Measurements from ENCODE around the gene KLHDC3. TPM values are rescaled to one million over a fixed set of nuclear protein-coding genes. Genes with fewer than 3 reads are reported as not detected.

The KLHDC3 gene
- total and polyA plus RNA-seq, 2 of the 8 experiments (the other 6 are each of a cell fraction or from before 2014, with no cell fraction given): 181 to 203 TPM

- FAIRE-seq: no peak
- H3K18ac ChIP-seq (ENCODE audit: extremely low read depth, low read length): no peak overlapping the region
- peaks cover 2 to 16% of the 10 kb centered on the region in 2 experiments for H4K20me1 ChIP-seq (replicated peaks in 1 of 2; ENCODE audit: control insufficient read depth in 1 of 2, insufficient read depth in 2 of 2, low read length in 2 of 2)
- H2BK5ac ChIP-seq (ENCODE audit: low read depth, low read length): no peak overlapping the region
- H3K79me2 ChIP-seq (ENCODE audit: control insufficient read depth in 1 of 2, insufficient read depth in 2 of 2, low read length in 2 of 2): no peaks in the 10 kb centered on the region
- WGBS, 2 experiments (ENCODE audit: extremely low coverage in 1 of 2, insufficient coverage in 1 of 2, insufficient read length in 1 of 2, insufficient replicate concordance in 2 of 2, low coverage in 1 of 2, low lambda C conversion rate in 2 of 2, missing lambda C conversion rate in 1 of 2): 90% methylated on average over 3 of the region's 4 CpGs; no CpG with 5 or more reads in 1 of the 2 experiments
- H2BK120ac ChIP-seq (replicated peaks; ENCODE audit: low read depth, low read length): no peak overlapping the region
- no peak overlapping the region for H3K4me2 ChIP-seq (ENCODE audit: insufficient read depth in 1 of 2, low read depth in 2 of 2, low read length in 2 of 2)
- no peak overlapping the region for H2AFZ ChIP-seq (ENCODE audit: low read length)
- no peak overlapping the region for H2BK12ac ChIP-seq (ENCODE audit: low read depth, low read length)
- H3K14ac ChIP-seq (ENCODE audit: insufficient read length): no peak overlapping the region
- H3K4me3 ChIP-seq (ENCODE audit: extremely low read depth in 1 of 4, insufficient read depth in 2 of 4, low read depth in 3 of 4, low read length in 4 of 4): no peak overlapping the region
- H3K79me1 ChIP-seq (ENCODE audit: low read depth, low read length): no peaks in the 10 kb centered on the region
- no peak overlapping the region for H4K91ac ChIP-seq (replicated peaks; ENCODE audit: insufficient read length, low read length)
- no peak overlapping the region for H3K4ac ChIP-seq (replicated peaks; ENCODE audit: insufficient read length, low read depth, low read length)
- no peak overlapping the region for H4K5ac ChIP-seq (ENCODE audit: insufficient read length, low read depth, low read length)
- no peak overlapping the region for H2BK15ac ChIP-seq (ENCODE audit: low read length)
- no peak overlapping the region for H2AK5ac ChIP-seq (ENCODE audit: low read depth, low read length)
- no peak overlapping the region for H2BK20ac ChIP-seq (ENCODE audit: low read length)
- ChIA-PET CTCF (ENCODE audit: partially characterized antibody) (interaction anchor here (0.6 to 2.2 kb wide), 9 partner anchors 9 to 304 kb away, joined by 3 to 5 read pairs (median 3); no protein-coding TSS in a partner anchor), POLR2A (ENCODE audit: partially characterized antibody) (interaction anchor here (1.0 to 29.7 kb wide), 7 partner anchors 7 to 127 kb away, joined by 3 to 584 read pairs (median 7); partner anchors contain the start of genes CNPY3, CUL7, KLC4 and KLHDC3)
- H3K9ac ChIP-seq (replicated peaks in 1 of 4; ENCODE audit: extremely low read depth in 1 of 4, low read depth in 3 of 4, low read length in 3 of 4): no peak overlapping the region
- TF ChIP-seq KDM1A (IDR thresholded peaks at IDR 0.05; ENCODE audit: borderline replicate concordance, low read length) (no peak), POLR2A (IDR thresholded peaks at IDR 0.05; ENCODE audit: control extremely low read depth in 1 of 2, low read depth in 2 of 2, low read length in 2 of 2) (peak in 1 of 2 experiments; percentile 37; a peak in 1 of 3 replicates)
- H3K23ac ChIP-seq (ENCODE audit: insufficient read length): no peak overlapping the region
- no peak for DNase-seq (ENCODE audit: low read depth in 1 of 2, low spot score in 2 of 2)
- peaks cover 2 to 35% (median 14%) of the 10 kb centered on the region in 4 experiments; a peak in 5 of 8 replicates for H3K36me3 ChIP-seq (ENCODE audit: control insufficient read depth in 2 of 4, insufficient read depth in 4 of 4, low read length in 3 of 4)
- peaks cover 2% of the 10 kb centered on the region; the same call in 1 of the 2 replicates for H3K23me2 ChIP-seq (ENCODE audit: low read depth, low read length)
- H3K27ac ChIP-seq (ENCODE audit: low read depth, low read length): no peak overlapping the region
- H3K56ac ChIP-seq (replicated peaks; ENCODE audit: insufficient read length, low read depth, low read length): no peak overlapping the region
- H3K27me3 ChIP-seq (replicated peaks in 1 of 4; ENCODE audit: control insufficient read depth in 3 of 4, extremely low read depth in 1 of 4, insufficient read depth in 3 of 4, low read length in 3 of 4): no peaks in the 10 kb centered on the region
- H3K9me3 ChIP-seq (ENCODE audit: insufficient read depth in 2 of 2, low read depth in 1 of 2, low read length in 1 of 2): no peaks in the 10 kb centered on the region
- no peaks in the 10 kb centered on the region for H3K4me1 ChIP-seq (replicated peaks in 1 of 4; ENCODE audit: control insufficient read depth in 3 of 4, insufficient read depth in 4 of 4, low read length in 3 of 4)
- peak overlapping the region; percentile 77; the same call in 1 of the 2 replicates for H4K8ac ChIP-seq (ENCODE audit: extremely low read depth, insufficient read depth, low read length)
These were observed 21.6 kb downstream of the KLHDC3 start for GRCh38 chr6:43035495-43036194.

All from H1 (cell line).